Measurements from ENCODE around the gene BAG1.

DNA sequence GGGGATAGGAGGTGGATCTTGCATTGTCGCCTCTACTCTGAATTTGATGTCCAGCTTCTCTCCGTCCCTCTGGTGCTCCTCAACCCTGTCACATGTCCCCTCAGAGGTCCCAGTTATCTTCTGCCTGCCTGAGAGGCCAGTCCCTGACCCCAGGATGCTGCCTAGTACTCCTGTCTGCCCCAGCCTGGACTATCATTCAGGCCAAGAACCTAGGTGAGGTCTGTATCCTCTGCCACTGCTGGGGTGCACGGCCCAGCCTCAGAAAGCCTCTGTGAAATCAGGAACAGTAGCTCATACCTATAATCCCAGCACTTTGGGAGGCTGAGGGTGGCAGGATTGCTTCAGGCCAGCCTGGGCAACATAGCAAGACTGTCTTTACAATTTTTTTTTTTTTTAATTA is 15.9 kb downstream of the BAG1 start:
- TF ChIP-seq, protein P1, sequence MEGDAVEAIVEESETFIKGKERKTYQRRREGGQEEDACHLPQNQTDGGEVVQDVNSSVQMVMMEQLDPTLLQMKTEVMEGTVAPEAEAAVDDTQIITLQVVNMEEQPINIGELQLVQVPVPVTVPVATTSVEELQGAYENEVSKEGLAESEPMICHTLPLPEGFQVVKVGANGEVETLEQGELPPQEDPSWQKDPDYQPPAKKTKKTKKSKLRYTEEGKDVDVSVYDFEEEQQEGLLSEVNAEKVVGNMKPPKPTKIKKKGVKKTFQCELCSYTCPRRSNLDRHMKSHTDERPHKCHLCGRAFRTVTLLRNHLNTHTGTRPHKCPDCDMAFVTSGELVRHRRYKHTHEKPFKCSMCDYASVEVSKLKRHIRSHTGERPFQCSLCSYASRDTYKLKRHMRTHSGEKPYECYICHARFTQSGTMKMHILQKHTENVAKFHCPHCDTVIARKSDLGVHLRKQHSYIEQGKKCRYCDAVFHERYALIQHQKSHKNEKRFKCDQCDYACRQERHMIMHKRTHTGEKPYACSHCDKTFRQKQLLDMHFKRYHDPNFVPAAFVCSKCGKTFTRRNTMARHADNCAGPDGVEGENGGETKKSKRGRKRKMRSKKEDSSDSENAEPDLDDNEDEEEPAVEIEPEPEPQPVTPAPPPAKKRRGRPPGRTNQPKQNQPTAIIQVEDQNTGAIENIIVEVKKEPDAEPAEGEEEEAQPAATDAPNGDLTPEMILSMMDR (IDR thresholded peaks at IDR 0.05; ENCODE audit: low read depth, low read length, missing input control): no peak
- no peak for TF ChIP-seq REST (IDR thresholded peaks at IDR 0.05)

All from liver (tissue), 2 donors.